ENCODE data around the gene FLOT1.
"Not testable (repeated sequence)": the region's sequence is repeated elsewhere in the genome, so short reads cannot be mapped to it uniquely, and the experiment has no call there.

Gene FLOT1

GRCh38 chr6:30722280-30723112 lies 20.0 kb downstream of the FLOT1 start:
- DNase-seq = peak; percentile 77

DNA sequence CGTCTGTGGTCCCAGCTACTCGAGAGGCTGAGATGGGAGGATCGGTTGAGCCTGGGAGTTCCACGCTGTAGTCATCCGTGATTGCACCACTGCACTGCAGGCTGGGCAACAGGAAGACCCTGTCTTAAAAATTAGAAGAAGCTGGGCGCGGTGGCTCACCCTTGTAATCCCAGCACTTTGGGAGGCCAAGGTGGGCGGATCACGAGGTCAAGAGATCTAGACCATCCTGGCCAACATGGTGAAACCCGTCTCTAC lies 20.5 kb downstream of the FLOT1 start:
- not testable (repeated sequence) for DNase-seq

DNA sequence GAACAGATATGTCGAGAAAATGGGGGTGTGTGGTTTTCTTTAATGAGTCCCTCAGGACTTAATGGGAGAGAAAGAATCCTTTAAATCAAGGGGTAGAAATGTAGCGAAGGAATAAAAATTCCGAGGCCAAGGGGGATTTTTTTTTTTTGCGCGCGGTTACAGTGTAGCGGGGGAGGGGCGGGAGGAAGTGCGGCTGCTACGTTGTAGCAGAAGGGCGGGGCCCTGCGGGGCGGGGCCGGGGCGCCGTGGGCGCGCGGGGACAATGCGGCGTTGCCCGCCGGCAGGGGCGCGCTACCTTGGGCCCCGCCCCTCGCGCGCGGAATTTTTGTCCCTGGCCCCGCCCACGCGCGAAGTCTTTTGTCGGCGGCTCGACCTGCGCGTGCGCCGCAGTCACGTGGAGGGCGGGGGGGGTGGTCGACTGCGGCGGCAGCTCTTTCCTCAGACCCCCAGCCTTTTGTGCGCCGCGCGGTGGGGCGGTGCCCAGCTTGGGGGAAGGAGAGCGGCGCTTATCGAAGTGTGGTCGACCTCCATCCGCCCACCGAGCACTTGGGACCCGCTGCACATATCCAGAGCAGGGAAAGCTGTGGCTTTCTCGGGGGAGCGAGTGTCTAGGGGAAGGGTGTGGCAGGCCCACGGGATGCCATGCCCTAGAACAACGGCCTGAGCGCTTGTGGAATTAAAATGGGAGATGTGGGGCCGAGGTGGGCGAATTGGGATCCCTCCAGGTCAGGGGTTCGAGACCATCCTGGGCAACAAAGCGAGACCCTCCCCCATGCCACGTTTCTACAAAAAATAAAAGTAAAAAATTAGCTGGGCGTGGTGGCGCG lies 21.1 kb downstream of the FLOT1 start:
- peak; percentile 93 for DNase-seq

DNA sequence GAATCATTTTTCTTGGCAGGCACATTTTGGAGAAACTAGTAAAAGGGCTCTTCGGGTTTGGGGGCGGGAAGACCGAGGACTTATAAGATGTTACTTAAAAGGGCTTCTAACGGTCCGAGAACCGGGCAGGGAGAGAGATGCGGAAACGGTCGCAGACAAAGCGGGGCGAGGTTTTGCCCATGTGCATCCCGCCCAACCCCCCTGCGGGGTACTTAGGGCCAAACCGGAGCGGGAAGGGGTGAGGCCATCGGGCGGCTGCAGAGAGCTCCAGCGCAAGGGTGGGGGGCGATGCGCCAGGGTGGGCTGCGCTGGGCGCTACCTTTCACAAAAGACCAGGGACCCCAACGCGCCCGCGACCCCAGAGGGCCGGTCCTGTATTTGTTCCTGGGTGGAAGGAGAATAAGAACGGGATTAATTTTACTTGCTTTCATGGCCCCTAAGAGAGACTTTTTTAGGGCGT lies 21.7 kb downstream of the FLOT1 start:
- DNase-seq = peak; percentile 69

DNA sequence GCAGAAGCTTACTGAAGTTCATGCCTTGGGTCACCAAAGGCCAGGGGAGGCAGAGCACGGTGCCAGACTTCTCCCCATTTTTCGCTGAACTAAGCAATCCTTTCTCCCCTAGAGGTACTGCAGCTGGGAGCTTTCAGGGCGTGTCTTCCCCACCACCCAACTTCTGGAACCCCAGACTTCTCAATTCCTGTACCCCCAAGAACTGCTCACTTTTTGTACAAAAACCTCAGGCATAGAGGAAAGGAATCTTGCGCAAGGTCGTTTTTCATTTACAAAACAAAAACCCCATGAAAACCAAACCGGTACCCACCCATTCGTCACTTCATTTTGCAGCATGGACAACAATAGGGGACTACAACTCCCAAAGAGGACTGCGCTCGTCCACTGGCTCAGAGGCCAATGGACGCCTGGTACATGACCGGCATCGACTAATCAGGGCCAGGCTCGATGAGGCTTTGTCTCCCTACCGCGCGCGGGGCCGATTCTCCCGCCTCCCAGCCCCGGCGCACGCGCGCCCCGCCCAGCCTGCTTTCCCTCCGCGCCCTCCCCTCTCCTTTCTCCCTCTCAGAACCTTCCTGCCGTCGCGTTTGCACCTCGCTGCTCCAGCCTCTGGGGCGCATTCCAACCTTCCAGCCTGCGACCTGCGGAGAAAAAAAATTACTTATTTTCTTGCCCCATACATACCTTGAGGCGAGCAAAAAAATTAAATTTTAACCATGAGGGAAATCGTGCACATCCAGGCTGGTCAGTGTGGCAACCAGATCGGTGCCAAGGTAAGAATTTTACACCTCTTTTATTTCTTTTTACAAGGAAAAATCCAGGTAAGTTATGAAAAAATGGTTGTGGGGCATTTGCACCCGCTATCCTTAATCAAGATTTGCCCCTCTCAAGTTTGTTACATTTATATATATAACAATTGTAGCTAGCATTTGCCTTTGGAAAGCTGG lies 22.4 kb downstream of the FLOT1 start, which contains the start of gene TUBB:
TSS of gene TUBB (plus strand) at position 562 of the 947 bp plus-strand sequence. CDS start at position 717, 155 bp downstream.
- DNase-seq = peak; percentile 99

- no peak for DNase-seq
Observed at GRCh38 chr6:30719356-30719755, 23.1 kb downstream of the FLOT1 start.

- not testable (repeated sequence) for DNase-seq
Observed at GRCh38 chr6:30717845-30718720, 24.4 kb downstream of the FLOT1 start.

DNA sequence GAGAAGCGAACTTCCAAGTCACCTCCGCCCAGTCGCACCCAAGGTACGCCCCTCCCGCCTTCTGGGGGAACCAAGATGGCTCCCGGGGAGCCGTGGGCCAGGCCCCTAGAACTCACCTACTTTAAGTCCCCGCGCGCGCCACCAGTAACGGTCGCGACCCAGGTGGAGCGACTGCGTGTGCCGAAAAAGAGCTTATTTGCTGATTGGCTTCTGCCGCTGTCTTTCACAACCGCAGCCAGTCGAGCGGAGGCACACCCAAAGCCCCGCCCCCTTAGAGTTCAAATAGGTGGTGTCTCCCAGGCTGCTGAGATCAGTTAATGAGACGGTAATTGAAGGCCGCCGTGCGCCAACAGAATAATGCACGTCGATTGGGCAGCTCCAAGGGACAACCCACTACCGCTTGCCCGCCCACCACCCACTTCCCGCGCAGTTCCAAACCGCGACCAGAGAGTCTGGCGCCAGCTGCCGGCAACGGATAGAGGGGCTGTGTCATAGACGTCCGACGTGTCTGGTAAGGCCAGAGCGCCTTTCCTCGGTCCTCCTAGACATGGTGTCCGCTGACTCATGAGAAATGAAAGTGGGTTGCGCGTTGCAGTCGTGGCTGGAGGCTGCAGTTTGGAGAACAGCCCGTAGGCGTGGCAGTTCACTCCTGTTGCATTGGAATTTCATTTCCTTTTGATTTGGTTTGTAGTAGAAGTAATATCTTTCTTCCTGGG lies 25.2 kb downstream of the FLOT1 start, which contains the start of gene MDC1:
TSS of gene MDC1 (minus strand) at position 153 of the 716 bp plus-strand sequence. CDS start 2,106 bp downstream, outside the sequence.
- peak; percentile 100 for DNase-seq

GRCh38 chr6:30716879-30717128 lies 25.7 kb downstream of the FLOT1 start:
- no peak for DNase-seq

DNA sequence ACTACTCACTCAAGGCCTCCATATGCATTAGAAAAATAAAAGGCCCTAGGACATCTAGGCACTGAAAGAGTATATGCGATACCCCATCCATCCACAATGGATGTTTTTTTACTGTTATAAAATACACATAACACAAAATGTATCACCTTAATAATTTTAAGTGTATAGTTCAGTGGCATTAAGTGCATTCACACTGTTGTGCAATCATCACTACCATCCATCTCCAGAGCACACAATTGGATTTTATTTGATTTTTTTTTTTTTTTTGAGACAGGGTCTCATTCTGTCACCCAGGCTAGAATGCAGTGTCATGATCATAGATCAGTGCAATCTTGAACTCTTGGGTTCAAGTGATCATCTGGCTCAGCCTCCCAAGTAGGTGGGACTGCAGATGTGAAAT lies 28.2 kb downstream of the FLOT1 start:
- no peak for DNase-seq

DNA sequence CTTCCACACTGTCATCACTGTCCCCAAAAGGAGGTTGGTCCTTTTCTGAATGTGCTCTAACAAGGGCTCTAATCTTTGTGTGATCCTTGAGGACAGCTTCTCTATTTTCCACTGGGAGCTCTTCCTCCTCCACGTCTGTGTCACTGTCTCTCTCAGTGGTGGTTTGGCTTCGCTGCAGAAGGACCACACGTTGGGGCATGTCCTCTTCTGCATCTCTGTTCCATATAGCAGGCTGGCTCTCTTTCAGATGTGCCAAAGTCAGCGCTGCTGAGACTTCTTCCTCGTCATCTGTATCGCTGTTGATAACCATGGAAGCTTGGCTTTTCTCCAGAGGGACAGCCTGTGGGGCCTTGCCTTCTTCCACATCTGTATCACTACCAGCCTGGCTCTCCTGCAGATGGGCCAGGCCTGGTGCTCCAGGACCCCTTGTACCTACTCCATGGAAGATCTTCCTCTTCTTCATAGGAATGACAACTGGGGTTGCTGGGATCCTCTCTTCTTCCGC lies 30.0 kb downstream of the FLOT1 start:
- DNase-seq = no peak

DNA sequence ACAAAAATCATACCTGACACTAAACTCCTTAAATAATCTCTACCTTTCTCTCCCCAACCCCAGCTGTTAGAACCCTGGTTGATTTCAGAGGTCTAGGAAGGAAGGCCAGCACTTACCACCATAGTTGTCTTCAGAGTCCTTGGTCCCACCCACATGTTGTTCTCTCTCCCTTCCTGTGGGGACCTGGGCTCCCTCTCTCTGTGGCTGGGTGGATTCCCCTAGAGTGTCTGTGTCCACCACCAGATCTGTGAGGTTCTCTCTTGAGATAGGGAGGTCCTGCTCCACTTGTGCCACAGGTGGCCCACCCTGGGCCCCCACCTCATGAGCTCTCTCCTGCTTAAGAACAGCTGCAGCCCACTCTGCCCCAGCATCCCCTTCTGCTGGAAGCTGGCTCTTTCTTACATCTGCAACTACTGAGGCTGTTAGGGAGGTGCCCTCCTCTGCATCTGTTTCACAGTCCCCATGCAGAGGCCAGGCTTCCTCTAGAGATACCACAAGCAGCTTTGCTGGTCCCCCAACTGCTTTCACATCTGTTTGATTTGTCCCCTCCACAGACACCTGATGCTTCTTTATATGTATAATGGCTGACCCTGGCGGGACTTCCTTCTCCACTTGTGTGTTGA lies 30.6 kb downstream of the FLOT1 start:
- no peak for DNase-seq

DNA sequence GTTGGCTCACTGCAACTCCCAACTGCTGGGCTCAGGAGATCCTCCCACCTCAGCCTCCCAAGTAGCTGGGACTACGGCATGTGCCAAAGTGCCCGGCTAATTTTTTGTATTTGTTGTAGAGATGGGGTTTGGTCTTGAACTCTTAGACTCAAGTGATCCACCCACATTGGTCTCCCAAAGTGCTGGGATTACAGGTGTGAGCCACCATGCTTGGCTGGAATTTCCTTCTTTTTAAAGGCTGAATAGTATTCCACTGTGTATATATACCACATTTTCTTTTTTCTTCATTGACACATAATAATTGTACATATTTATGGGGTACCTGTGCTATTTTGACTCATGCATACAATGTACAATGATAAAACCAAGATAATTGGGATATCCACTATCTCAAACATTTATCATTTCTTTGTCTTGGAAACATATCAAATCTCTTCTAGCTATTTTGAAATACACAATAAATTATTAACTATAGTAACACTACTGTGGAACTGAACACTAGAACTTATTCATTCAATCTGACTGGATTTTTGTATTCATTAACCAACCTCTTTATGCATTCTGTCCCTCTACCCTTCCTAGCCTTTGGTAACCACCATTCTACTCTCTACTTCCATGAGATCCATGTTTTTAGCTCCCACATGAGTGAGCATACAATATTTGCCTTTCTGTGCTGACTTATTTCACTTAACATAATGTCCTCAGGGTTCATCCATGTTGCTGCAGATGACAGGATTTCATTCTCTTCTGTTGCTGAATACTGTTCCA lies 33.2 kb downstream of the FLOT1 start:
- no peak for DNase-seq

DNA sequence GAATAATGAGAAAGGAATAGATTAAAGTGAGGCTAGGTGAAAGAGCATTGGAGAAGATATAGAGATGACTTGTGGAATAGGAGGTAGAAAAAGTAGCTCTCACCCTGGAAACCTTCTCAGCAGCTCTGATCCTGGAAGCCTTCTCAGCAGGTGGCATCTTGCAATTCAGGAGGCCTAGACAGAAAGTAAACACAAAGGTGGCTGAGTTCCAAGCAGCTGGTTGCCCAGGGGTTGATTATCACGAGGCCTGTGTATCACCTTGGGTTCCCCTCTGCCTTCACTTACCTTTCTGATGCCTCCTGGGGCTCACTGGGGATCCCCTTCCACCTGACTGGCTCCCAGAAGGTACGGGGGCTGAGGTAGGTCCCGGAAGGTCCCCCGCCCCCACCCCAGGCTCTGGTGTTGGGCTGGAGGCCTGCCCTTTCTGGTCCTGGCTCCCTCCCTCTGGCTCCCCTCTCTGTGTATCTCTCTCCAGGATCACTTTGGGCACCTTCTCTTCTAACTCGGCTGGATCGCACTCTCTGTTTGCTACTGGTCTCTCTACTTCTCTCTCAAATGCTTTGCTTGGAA lies 35.1 kb downstream of the FLOT1 start:
- no peak for DNase-seq

DNA sequence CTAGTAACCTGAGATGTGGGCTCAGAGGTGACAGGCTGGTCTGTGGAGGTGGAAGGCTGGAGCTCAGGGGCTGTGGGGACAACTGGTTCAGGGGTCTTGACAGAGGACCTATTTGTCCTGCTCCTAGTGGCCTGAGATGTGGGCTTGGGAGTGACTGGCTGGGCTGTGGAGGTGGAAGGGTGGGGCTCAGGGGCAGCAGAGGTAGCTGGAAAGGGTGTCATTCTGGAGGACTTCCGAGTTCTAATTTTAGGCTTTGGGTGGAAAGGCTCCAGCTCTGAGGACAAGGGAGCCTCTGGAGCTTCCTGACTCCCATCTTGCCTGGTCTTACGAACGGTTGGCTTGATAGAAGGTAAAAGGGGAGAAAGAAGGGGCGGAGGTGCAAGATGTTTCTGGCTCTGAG lies 36.9 kb downstream of the FLOT1 start:
- DNase-seq = no peak

- DNase-seq = no peak
Observed at GRCh38 chr6:30703821-30704220, 38.7 kb downstream of the FLOT1 start.

GRCh38 chr6:30703011-30703410 lies 39.5 kb downstream of the FLOT1 start:
- DNase-seq = no peak

DNA sequence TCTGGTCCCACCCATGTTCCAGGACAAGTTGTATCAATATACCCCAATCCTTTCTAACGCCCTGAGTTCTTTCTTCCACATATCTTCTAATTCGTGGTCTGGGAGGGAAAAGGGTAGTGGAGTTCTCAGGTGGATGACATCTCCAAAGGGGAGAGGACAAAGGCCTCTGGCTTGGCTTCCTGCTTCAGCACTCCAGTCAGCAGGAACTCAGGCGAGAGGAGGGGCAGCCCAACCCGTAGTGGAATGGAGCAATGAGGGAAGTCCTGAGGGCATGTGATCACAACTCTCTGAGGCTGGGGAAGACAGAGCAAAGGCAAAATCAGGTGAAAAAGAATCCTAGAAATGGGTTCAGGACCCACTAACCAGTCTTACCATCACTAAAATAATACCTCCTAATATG lies 42.1 kb downstream of the FLOT1 start:
- DNase-seq = no peak

DNA sequence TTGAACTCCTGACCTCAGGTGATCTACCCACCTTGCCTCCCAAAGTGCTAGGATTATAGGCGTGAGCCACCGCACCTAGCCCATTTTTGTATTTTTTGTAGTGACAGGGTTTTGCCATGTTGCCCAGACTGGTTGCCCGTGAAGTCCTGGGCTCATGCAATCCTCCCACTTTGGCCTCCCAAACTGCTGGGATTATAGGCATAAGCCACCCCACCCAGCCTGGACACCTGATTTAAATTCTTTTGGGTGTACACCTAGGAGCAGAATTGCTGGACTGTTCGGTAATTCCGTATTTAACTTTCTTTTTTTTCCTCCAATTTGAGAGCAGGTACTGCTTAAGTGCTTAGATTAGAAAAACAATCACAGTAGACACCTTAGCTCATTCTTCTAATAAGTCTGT lies 46.1 kb downstream of the FLOT1 start:
- DNase-seq = no peak

Data from fibroblast of skin of right biceps (primary cell).